SHP77 (cell line): Measurements from ENCODE around the gene KIR3DL3.
"Not testable (repeated sequence)": the region's sequence is repeated elsewhere in the genome, so short reads cannot be mapped to it uniquely, and the experiment has no call there.

Source experiments
- DNase-seq, 2 experiments: peaks; one replicate each; lab custom pipeline; 2025; lab: John Stamatoyannopoulos, UW

Gene KIR3DL3

GRCh38 chr19:54724142-54724541, at the start of gene KIR3DL3:
Gene KIR3DL3, plus strand, starts transcription at chr19:54724442. Its CDS starts 55 bp downstream, at chr19:54724497.
- DNase-seq = no peak

- peak; percentile 14 to 28 for DNase-seq
Observed at GRCh38 chr19:54676210-54676834, 47.9 kb upstream of the KIR3DL3 start.

GRCh38 chr19:54677217-54677616, 47.0 kb upstream of the KIR3DL3 start:
- no peak for DNase-seq

GRCh38 chr19:54681596-54681995, 42.6 kb upstream of the KIR3DL3 start:
- DNase-seq = not testable (repeated sequence)

GRCh38 chr19:54682306-54682856, 41.9 kb upstream of the KIR3DL3 start:
- no peak for DNase-seq

- peak; percentile 82 to 90 for DNase-seq
Observed at GRCh38 chr19:54684527-54684926, 39.7 kb upstream of the KIR3DL3 start.

GRCh38 chr19:54691582-54692297, 32.5 kb upstream of the KIR3DL3 start:
- DNase-seq = no peak

GRCh38 chr19:54692298-54692615, 32.0 kb upstream of the KIR3DL3 start:
- DNase-seq = no peak

- DNase-seq = no peak
Observed at GRCh38 chr19:54694648-54695047, 29.6 kb upstream of the KIR3DL3 start.

GRCh38 chr19:54696117-54696548, 28.1 kb upstream of the KIR3DL3 start:
- DNase-seq = no peak

- no peak for DNase-seq
Observed at GRCh38 chr19:54696766-54697165, 27.5 kb upstream of the KIR3DL3 start.

GRCh38 chr19:54697716-54698115, 26.5 kb upstream of the KIR3DL3 start:
- DNase-seq = not testable (repeated sequence)

- DNase-seq = no peak
Observed at GRCh38 chr19:54704928-54705327, 19.3 kb upstream of the KIR3DL3 start.

GRCh38 chr19:54707962-54708361, 16.3 kb upstream of the KIR3DL3 start:
- no peak for DNase-seq

- no peak for DNase-seq
Observed at GRCh38 chr19:54708781-54709180, 15.5 kb upstream of the KIR3DL3 start.

GRCh38 chr19:54709212-54709948, 14.9 kb upstream of the KIR3DL3 start:
- DNase-seq = no peak

- DNase-seq = not testable (repeated sequence)
Observed at GRCh38 chr19:54709956-54710355, 14.3 kb upstream of the KIR3DL3 start.

- DNase-seq = no peak
Observed at GRCh38 chr19:54724644-54725043, 402 bp downstream of the KIR3DL3 start.

GRCh38 chr19:54725321-54725720, 1.1 kb downstream of the KIR3DL3 start:
- no peak for DNase-seq

GRCh38 chr19:54727562-54727961, 3.3 kb downstream of the KIR3DL3 start:
- no peak for DNase-seq

- no peak for DNase-seq
Observed at GRCh38 chr19:54728167-54728566, 3.9 kb downstream of the KIR3DL3 start.

GRCh38 chr19:54729416-54730188, 5.4 kb downstream of the KIR3DL3 start:
- DNase-seq = no peak
